ENCODE measurements around the gene BMPR2.

BMPR2 gene

GRCh38 chr2:202442882-202443281, 66.8 kb downstream of the BMPR2 start:
- no peak for TF ChIP-seq Cebpa-rat (IDR thresholded peaks at IDR 0.05)
- H3K4me1 ChIP-seq = no peaks in the 10 kb centered on the region
- no peak overlapping the region for H3K9ac ChIP-seq
- H3K4me3 ChIP-seq = no peak overlapping the region
- H3K36me3 ChIP-seq = 0 out of 2 replicates have a peak, but pooled peaks cover 3% of the 10 kb centered on the region
- H3K27ac ChIP-seq = no peak overlapping the region
- no peak overlapping the region for H3K4me2 ChIP-seq
- H3K9me3 ChIP-seq = peaks cover 18% of the 10 kb centered on the region
- no peaks in the 10 kb centered on the region for H4K20me1 ChIP-seq
- no peaks in the 10 kb centered on the region for H3K27me3 ChIP-seq

GRCh38 chr2:202444000-202444399, 67.9 kb downstream of the BMPR2 start:
- Histone ChIP-seq H3K9ac (no peak overlapping the region), H3K27ac (no peak overlapping the region)

GRCh38 chr2:202449344-202449743, 73.2 kb downstream of the BMPR2 start:
- peaks cover 4% of the 10 kb centered on the region; the same call in 1 of the 2 replicates for H3K9me3 ChIP-seq
- H3K36me3 ChIP-seq = 0 out of 2 replicates have a peak, but pooled peaks cover 3% of the 10 kb centered on the region
- H3K27ac ChIP-seq = no peak overlapping the region
- H3K4me2 ChIP-seq = no peak overlapping the region
- H3K9ac ChIP-seq = no peak overlapping the region
- H4K20me1 ChIP-seq = no peaks in the 10 kb centered on the region
- H3K27me3 ChIP-seq = no peaks in the 10 kb centered on the region
- H3K4me3 ChIP-seq = no peak overlapping the region
- TF ChIP-seq Cebpa-rat (IDR thresholded peaks at IDR 0.05) = no peak
- H3K4me1 ChIP-seq = no peaks in the 10 kb centered on the region

More at GRCh38 chr2:202444000-202444399, 67.9 kb downstream of the BMPR2 start:
- Histone ChIP-seq H3K4me2 (no peak overlapping the region), H3K4me1 (no peaks in the 10 kb centered on the region), H3K36me3 (0 out of 2 replicates have a peak, but pooled peaks cover 3% of the 10 kb centered on the region), H3K4me3 (no peak overlapping the region), H3K27me3 (no peaks in the 10 kb centered on the region), H4K20me1 (no peaks in the 10 kb centered on the region), H3K9me3 (peaks cover 18% of the 10 kb centered on the region)
- TF ChIP-seq Cebpa-rat (IDR thresholded peaks at IDR 0.05) = no peak

- no peak overlapping the region for H3K4me3 ChIP-seq
- no peaks in the 10 kb centered on the region for H4K20me1 ChIP-seq
- 0 out of 2 replicates have a peak, but pooled peaks cover 3% of the 10 kb centered on the region for H3K36me3 ChIP-seq
- H3K4me1 ChIP-seq = no peaks in the 10 kb centered on the region
- peaks cover 4% of the 10 kb centered on the region; the same call in 1 of the 2 replicates for H3K9me3 ChIP-seq
- no peak for TF ChIP-seq Cebpa-rat (IDR thresholded peaks at IDR 0.05)
- H3K27me3 ChIP-seq = no peaks in the 10 kb centered on the region
- H3K27ac ChIP-seq = no peak overlapping the region
- no peak overlapping the region for H3K9ac ChIP-seq
- no peak overlapping the region for H3K4me2 ChIP-seq
Observed at GRCh38 chr2:202450785-202451184, 74.7 kb downstream of the BMPR2 start.

GRCh38 chr2:202452744-202453143, 76.6 kb downstream of the BMPR2 start:
- H3K4me2 ChIP-seq = no peak overlapping the region
- no peaks in the 10 kb centered on the region for H3K9me3 ChIP-seq
- no peaks in the 10 kb centered on the region for H3K4me1 ChIP-seq
- H4K20me1 ChIP-seq = no peaks in the 10 kb centered on the region
- H3K36me3 ChIP-seq = no peaks in the 10 kb centered on the region
- H3K4me3 ChIP-seq = no peak overlapping the region
- H3K9ac ChIP-seq = no peak overlapping the region
- no peak for TF ChIP-seq Cebpa-rat (IDR thresholded peaks at IDR 0.05)
- H3K27ac ChIP-seq = no peak overlapping the region
- no peaks in the 10 kb centered on the region for H3K27me3 ChIP-seq

GRCh38 chr2:202454536-202454935, 78.4 kb downstream of the BMPR2 start:
- Histone ChIP-seq H3K4me2 (no peak overlapping the region), H3K9me3 (no peaks in the 10 kb centered on the region), H3K4me1 (no peaks in the 10 kb centered on the region), H3K9ac (no peak overlapping the region), H3K36me3 (no peaks in the 10 kb centered on the region), H4K20me1 (no peaks in the 10 kb centered on the region), H3K27me3 (no peaks in the 10 kb centered on the region), H3K27ac (no peak overlapping the region), H3K4me3 (no peak overlapping the region)
- no peak for TF ChIP-seq Cebpa-rat (IDR thresholded peaks at IDR 0.05)

GRCh38 chr2:202455114-202455513, 79.0 kb downstream of the BMPR2 start:
- no peaks in the 10 kb centered on the region for H3K36me3 ChIP-seq
- no peak overlapping the region for H3K27ac ChIP-seq
- TF ChIP-seq Cebpa-rat (IDR thresholded peaks at IDR 0.05) = no peak
- no peaks in the 10 kb centered on the region for H3K27me3 ChIP-seq
- no peaks in the 10 kb centered on the region for H4K20me1 ChIP-seq
- H3K4me1 ChIP-seq = no peaks in the 10 kb centered on the region
- H3K9me3 ChIP-seq = no peaks in the 10 kb centered on the region
- H3K9ac ChIP-seq = no peak overlapping the region
- no peak overlapping the region for H3K4me3 ChIP-seq
- no peak overlapping the region for H3K4me2 ChIP-seq

GRCh38 chr2:202460119-202460518, 84.0 kb downstream of the BMPR2 start:
- H3K9me3 ChIP-seq = peaks cover 3% of the 10 kb centered on the region; the same call in 1 of the 2 replicates
- peaks cover 5% of the 10 kb centered on the region; the same call in 1 of the 2 replicates for H3K36me3 ChIP-seq
- H3K4me1 ChIP-seq = peaks cover 8% of the 10 kb centered on the region
- no peak overlapping the region for H3K4me3 ChIP-seq
- H3K9ac ChIP-seq = no peak overlapping the region
- H3K4me2 ChIP-seq = no peak overlapping the region
- no peak overlapping the region for H3K27ac ChIP-seq
- no peak for TF ChIP-seq Cebpa-rat (IDR thresholded peaks at IDR 0.05)
- no peaks in the 10 kb centered on the region for H4K20me1 ChIP-seq
- H3K27me3 ChIP-seq = no peaks in the 10 kb centered on the region

- no peak overlapping the region for H3K9ac ChIP-seq
- H3K4me2 ChIP-seq = no peak overlapping the region
- no peak overlapping the region for H3K27ac ChIP-seq
- no peaks in the 10 kb centered on the region for H4K20me1 ChIP-seq
- no peak overlapping the region for H3K4me3 ChIP-seq
- H3K36me3 ChIP-seq = no peaks in the 10 kb centered on the region
- no peaks in the 10 kb centered on the region for H3K27me3 ChIP-seq
- no peak for TF ChIP-seq Cebpa-rat (IDR thresholded peaks at IDR 0.05)
- no peaks in the 10 kb centered on the region for H3K4me1 ChIP-seq
- H3K9me3 ChIP-seq = no peaks in the 10 kb centered on the region
Observed at GRCh38 chr2:202479090-202479489, 103.0 kb downstream of the BMPR2 start.

- H3K27ac ChIP-seq = no peak overlapping the region
- H3K4me1 ChIP-seq = no peaks in the 10 kb centered on the region
- no peaks in the 10 kb centered on the region for H4K20me1 ChIP-seq
- no peak overlapping the region for H3K9ac ChIP-seq
- H3K4me2 ChIP-seq = no peak overlapping the region
- no peaks in the 10 kb centered on the region for H3K27me3 ChIP-seq
- no peak for TF ChIP-seq Cebpa-rat (IDR thresholded peaks at IDR 0.05)
- H3K36me3 ChIP-seq = no peaks in the 10 kb centered on the region
- no peaks in the 10 kb centered on the region for H3K9me3 ChIP-seq
- H3K4me3 ChIP-seq = no peak overlapping the region
Observed at GRCh38 chr2:202479610-202480009, 103.5 kb downstream of the BMPR2 start.

- Histone ChIP-seq H3K27me3 (no peaks in the 10 kb centered on the region), H3K27ac (no peak overlapping the region), H3K4me1 (peaks cover 11% of the 10 kb centered on the region; the same call in 1 of the 2 replicates), H3K4me3 (no peak overlapping the region), H3K36me3 (no peaks in the 10 kb centered on the region), H4K20me1 (no peaks in the 10 kb centered on the region; the same call in 1 of the 2 replicates), H3K9me3 (no peaks in the 10 kb centered on the region), H3K9ac (no peak overlapping the region), H3K4me2 (no peak overlapping the region)
- TF ChIP-seq Cebpa-rat (IDR thresholded peaks at IDR 0.05) = no peak
Observed at GRCh38 chr2:202486351-202486750, 110.2 kb downstream of the BMPR2 start.
